Right renal pelvis (tissue), 4 donors: Measurements from ENCODE around the gene COIL. TPM values are rescaled to one million over a fixed set of nuclear protein-coding genes. Genes with fewer than 3 reads are reported as not detected.
"Not testable (repeated sequence)": the region's sequence is repeated elsewhere in the genome, so short reads cannot be mapped to it uniquely, and the experiment has no call there.

ENCODE experiments used
- DNase-seq, 4 donors: peaks; one replicate each; pipeline ENCODE4 v3.0.0-alpha.2; 2013; ENCODE audit warnings: low read depth in 4 of 4, low spot score in 3 of 4, missing footprints in 1 of 4
- polyA plus RNA-seq, 4 donors: library from polyadenylated mRNA; unstranded; fragments of 120-200 nt; gene quantifications; one replicate each; pipeline ENCODE4 v1.2.1, GENCODE V29; 2013; ENCODE audit not compliant: insufficient read length in 4 of 4

Gene COIL, protein sequence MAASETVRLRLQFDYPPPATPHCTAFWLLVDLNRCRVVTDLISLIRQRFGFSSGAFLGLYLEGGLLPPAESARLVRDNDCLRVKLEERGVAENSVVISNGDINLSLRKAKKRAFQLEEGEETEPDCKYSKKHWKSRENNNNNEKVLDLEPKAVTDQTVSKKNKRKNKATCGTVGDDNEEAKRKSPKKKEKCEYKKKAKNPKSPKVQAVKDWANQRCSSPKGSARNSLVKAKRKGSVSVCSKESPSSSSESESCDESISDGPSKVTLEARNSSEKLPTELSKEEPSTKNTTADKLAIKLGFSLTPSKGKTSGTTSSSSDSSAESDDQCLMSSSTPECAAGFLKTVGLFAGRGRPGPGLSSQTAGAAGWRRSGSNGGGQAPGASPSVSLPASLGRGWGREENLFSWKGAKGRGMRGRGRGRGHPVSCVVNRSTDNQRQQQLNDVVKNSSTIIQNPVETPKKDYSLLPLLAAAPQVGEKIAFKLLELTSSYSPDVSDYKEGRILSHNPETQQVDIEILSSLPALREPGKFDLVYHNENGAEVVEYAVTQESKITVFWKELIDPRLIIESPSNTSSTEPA
- polyA plus RNA-seq, result 10 to 100 TPM; 27.8 to 35.9 (median 33.9) TPM

DNA sequence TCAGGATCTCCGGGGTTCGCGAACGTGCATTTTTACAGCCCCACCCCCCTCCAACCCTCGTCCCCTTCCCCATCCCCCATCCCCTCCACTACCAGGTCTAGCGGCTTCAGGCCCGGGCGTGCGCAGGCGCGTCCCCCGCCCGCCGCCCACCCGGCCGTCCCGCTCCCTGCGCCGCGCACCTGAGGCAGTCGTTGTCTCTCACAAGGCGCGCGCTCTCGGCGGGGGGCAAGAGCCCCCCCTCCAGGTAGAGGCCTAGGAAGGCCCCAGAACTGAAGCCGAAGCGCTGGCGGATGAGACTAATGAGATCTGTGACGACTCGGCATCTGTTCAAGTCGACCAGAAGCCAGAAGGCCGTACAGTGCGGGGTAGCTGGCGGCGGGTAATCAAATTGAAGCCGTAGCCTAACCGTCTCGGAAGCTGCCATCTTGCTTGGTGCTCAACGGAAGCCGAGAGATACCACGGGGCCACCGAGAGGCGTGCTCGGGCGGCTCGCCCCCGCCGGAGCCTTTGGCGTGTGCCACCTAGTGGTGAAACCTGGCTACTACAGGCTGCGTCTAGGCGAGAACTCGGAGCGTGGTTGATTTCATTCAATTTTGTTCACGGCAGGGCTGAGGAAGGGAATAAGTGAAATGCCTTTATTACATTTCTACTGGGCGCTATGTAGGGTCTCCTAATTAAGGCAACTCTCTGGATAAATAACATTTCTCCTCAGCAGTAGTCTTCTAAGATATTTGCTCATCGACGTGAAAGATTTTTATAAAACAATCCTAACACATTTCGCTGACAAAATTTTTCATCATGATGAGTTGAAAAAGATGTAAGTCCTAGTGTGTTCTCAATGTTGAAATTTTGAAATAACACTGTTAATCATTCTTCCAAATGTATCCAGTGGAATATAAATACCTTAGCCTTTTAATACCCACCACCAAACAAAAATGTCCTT is at the start of gene COIL:
COIL (minus strand) TSS at position 455 of the 943 bp plus-strand sequence; CDS start at position 424, 31 bp downstream.
- peak; percentile 82 to 88 (median 85) for DNase-seq

GRCh38 chr17:57010487-57010886 is 49.6 kb upstream of the COIL start:
- DNase-seq, result no peak

- DNase-seq, result peak in 1 of 4 donors; percentile 18
These were observed 49.0 kb upstream of the COIL start for GRCh38 chr17:57009737-57010445.

DNA sequence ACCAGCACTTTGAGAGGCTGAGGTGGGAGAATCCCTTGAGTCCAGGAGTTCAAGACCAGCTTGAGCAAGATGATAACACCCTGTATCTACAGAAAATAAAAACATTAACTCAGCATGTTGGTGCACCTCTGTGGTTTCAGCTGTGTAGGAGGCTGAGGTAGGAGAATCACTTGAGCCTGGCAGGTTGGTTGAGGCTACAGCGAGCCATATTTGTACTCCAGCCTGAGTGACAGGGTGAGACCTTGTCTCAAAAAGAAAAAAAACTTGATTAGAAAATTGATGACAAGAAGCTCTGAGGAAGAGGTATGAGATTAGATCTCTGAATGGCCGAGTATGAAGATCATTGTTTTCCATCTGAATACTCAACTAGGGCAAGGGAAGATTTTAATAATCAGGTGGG is 48.1 kb upstream of the COIL start:
- DNase-seq, result no peak

GRCh38 chr17:57006040-57006439 is 45.2 kb upstream of the COIL start:
- no peak for DNase-seq

DNA sequence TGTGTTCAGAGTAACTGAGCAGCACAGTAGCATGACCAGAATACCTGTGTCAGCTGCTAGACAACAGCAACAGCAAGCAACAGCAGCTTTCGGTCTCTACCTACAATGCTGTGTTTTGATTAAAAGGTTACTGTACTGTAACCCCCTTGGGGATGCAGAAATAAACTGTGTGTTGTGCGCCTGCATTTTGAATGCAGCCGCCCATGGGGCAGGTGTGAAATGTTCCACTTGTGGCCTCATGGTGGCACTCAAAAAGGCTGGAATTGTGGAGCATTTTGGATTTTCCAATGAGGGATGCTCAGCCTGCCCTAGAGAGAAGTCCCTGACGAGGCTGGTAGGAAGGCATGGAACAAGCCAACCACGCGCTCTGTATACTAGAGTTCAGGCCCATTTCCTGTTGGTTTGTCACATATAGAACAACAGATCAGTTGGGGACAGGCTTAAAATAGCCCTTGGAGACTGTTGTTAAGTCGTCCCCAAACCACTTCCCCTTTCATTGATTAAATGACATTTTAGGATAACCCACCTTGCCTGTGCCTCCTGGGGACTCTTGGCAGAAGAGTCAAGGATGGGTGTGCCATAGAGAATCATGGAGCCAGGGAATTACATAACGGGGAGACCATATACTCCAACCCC is 44.2 kb upstream of the COIL start:
- DNase-seq, result no peak

- DNase-seq, result no peak
These were observed 42.1 kb upstream of the COIL start for GRCh38 chr17:57002904-57003303.

GRCh38 chr17:57001541-57001940 is 40.7 kb upstream of the COIL start:
- DNase-seq, result no peak

DNA sequence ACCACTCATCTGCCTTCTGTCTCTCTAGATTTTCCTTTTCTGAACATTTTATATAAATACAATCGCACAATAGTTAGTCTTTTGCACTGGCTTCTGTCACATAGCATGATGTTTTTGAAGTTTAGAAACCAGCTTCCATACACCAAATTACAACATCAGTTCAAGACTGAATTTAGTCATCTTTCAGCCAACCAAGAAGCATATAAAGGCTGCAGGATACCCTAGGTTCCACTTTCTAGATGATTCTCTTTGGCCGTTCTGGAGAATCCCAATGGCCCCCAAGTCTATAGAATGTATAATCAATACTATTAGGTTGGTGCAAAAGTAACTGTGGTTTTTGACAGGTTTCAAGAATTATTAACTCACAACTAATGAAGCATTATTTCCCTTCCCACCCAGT is 36.5 kb upstream of the COIL start:
- DNase-seq, result no peak

- DNase-seq, result no peak
These were observed 34.9 kb upstream of the COIL start for GRCh38 chr17:56995766-56996165.

DNA sequence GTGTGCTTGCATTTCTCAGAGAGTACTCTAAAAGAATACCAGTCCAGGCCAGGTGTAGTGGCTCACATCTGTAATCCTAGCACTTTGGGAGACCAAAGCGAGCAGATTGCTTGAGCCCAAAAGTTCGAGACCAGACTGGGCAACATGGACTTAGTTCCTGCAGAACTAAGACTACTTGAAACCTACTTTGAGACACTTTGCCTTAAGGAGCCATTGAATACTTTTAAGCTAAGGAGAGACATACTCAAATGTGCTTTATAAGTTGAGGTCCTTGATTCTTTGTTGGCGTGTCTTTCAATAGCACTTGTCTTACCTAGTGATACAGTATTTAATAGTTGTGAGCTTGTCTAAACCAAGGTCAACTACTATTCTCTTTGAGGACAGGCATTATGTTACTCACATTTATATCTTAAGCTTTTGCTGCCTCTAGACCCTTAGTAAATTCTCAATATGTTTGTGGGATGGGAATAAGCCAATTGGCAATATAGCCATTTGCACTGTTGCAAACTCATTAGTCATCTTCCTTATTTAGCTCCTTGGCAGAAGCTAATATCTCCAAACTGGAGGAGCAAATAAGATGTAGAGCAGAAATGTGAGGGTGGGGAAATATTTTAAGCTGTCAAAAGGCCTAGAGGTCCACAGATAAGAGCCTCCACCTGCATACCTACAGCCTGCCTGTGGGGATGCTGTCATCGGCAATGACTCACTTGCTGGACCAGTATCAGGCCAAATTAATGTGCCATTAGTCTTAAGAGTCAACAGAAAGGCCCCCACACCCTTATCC is 33.4 kb upstream of the COIL start:
- no peak for DNase-seq

- DNase-seq, result no peak
These were observed 31.5 kb upstream of the COIL start for GRCh38 chr17:56992364-56992763.

DNA sequence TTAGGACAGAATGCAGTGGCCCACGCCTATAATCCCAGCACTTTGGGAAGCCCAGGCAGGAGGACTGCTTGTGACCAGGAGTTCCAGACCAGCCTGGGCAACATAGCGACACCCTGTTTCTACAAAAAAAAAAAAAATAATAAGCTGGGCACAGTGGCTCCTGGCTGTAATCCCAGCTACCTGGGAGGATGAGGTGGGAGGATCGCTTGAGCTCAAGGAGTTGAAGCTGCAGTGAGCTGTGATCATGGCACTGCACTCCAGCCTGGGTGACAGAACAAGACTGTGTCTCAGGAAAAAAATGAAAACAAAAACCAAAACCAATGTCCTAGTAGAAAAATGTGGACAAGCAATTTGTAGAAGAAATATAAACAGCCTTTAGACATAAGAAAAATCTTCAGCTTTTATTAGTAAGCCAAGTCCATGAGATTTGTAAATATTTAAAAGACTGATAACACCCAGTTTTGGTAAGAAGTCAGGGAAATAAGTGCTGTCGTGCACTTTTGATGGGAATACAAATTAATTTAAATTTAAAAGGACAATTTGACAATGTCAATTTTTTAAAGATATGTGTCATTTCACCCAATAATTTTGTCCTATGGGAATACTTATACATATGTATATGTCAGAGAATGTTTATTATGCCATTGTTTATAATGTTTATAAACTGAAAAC is 28.2 kb upstream of the COIL start:
- DNase-seq, result no peak

DNA sequence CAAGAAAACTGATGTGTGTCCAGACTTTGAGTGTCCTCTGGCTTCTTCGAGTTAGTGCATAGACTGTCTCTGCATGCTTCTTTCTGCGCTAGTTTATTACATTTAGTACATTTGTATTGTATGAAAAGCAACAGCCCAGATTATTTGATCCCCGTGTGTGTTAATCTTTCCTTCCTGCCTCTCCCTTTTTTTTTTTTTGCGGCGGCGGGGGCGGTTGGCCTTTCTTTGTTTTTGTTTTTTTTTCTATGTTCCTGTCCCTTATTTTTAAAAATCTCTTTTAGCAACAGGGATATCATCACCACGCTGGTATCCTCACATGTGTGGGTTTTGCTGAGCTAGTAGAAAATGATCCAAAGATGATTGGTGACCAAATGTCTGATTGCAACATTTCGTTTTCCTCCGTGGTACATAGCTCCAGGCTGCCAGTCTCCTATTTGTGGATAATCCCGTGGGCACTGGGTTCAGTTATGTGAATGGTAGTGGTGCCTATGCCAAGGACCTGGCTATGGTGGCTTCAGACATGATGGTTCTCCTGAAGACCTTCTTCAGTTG is 26.5 kb upstream of the COIL start:
- no peak for DNase-seq

DNA sequence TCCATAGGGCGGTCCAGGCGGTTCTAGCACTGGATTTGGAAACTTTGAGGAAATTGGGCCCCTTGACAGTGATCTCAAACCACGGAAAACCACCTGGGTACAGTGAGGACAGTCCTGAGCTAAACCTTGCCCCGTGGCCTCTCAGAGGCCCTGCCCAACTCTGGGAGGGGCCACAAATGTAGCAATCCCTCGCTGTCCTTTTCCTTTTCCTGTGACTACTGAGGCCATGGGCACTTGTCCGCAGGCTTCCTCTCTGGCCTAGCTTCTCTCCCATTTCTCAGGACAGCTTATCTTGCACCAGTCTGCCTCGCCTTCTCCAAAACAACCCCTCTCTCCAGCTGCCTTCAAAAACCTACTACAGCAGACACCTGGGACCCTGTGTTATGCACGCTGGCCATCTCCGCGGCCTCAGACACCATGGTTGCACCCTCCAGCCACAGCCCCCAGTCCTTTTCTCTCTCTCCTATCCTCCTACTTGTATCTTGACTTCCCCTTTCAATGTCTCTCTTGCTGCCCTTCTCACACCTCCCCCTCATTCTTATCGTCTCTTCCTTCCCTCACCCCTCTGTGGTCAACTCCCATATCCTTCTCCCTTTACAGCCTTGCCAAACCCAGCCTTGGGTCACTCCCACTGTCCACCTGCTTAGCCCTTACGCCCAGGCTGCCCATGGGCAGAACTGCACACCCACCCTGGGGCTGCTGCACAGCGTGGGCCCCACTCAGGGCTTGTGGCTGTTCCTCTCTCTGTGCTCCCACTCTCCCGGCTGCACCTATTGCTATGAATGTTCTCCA is 24.7 kb upstream of the COIL start:
- no peak for DNase-seq

DNA sequence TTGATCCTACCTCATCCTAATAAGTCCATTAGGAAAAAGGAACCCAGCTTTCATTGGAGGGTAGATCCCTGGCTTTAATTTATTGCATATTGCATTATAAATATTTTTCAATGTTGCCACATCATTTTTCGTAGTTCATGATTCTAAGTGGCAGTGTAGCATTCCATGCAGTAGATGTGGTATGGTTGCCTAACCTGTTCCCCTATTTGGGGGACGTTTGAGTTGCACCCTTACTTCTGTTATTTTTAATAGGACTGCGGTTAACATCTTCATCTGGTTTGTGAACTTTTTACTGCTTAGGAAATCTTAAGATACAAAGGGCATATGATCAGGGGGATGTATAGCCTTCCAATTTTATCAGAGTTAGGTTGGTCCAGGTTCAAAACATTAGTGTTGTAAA is 22.5 kb upstream of the COIL start:
- DNase-seq, result no peak

DNA sequence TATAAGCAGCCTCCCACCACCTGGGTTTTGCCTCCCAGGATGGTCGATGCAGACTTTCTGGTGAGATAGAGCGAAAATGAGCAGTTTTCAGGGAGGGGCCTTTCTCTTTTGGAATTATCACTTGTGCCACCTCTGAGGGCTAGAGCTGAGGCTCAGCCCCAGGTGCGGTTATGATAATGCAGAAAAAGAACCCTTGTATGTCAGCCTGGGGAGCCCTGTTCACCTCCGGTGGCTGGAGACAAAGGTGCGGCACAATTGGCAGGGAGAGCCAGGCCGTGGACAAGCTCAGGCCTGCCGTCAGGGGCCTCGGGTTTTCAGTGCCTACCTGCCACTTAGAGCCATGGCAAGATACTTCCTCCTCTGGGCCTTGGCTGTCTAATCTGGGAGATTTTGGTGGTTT is 21.5 kb upstream of the COIL start:
- DNase-seq, result no peak

DNA sequence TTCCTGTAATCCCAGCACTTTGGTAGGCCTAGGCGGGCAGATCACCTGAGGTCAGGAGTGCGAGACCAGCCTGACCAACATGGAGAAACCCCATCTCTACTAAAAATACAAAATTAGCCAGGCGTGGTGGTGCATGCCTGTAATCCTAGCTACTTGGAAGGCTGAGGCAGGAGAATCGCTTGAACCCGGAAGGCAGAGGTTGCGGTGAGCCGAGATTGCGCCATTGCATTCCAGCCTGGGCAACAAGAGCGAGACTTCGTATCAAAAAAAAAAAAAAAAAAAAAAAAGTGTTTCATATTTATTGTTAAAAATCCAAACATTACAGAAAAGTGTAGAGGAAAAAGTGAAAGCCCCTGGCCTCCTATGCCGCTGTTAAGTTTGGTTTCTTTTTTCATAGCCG is 19.7 kb upstream of the COIL start:
- DNase-seq, result not testable (repeated sequence)
